ENCODE results near the gene LIME1.

GRCh38 chr20:63769891-63770474, 33.5 kb downstream of the LIME1 start:
- TF ChIP-seq CTCF (IDR thresholded peaks at IDR 0.05) (no peak), POLR2A (IDR thresholded peaks at IDR 0.05) (no peak)
